Measurements from ENCODE around the gene TTYH1.
"Not testable (repeated sequence)": the region's sequence is repeated elsewhere in the genome, so short reads cannot be mapped to it uniquely, and the experiment has no call there.

TTYH1 gene

DNA sequence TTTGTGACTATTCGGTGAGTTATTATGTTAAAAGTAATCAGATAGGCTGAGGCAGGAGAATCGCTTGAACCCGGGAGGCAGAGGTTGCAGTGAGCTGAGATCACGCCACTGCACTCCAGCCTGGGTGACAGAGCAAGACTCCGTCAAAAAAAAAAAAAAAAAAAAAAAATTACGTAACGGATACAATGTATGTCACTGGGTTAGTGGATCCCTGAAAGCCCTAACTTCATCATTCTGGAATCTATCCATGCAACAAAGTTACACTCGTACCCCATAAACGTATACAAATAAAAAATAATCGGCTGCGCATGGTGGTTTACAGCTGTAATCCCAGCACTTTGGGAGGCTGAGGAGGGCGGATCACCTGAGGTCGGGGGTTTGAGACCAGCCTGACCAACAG is 33.2 kb upstream of the TTYH1 start:
- H3K27ac Mint-ChIP-seq = peak overlapping the region; percentile 95
- H3K27me3 Mint-ChIP-seq = peaks cover 11% of the 10 kb centered on the region
- peaks cover 19% of the 10 kb centered on the region for H3K36me3 Mint-ChIP-seq (ENCODE audit: low read depth)
- intact Hi-C loops (cut with micrococcal nuclease) = loop anchor here (10.0 kb wide), 1 partner anchor 177 kb away; the partner anchor contains the start of gene RPS9
- not testable (repeated sequence) for H3K4me3 Mint-ChIP-seq
- H3K9me3 Mint-ChIP-seq = peaks cover 20% of the 10 kb centered on the region
- H3K4me1 Mint-ChIP-seq (ENCODE audit: low read depth) = peaks cover 60% of the 10 kb centered on the region

DNA sequence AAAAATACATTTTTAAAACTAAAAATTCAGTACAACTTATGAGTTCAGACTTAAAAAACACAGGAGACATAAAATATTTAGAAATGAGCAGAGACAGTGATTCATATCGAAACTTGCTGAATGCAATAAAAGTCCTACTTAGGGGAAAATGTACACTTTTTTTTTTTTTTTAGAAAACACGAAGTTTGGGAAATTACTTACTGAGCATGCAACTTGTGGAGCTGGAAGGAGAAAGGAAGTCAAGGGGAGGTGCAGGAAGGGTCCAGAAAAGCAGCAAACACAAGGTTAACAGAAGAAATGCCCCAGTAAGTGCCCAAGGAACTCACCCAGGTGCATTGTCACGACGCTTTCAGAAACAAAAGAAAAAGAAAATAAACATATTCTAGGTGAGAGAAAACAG is 31.9 kb upstream of the TTYH1 start:
- Mint-ChIP-seq H3K27me3 (peaks cover 11% of the 10 kb centered on the region), H3K9me3 (peaks cover 20% of the 10 kb centered on the region), H3K4me3 (peak overlapping the region; percentile 34), H3K4me1 (ENCODE audit: low read depth) (peaks cover 64% of the 10 kb centered on the region), H3K27ac (peak overlapping the region; percentile 95), H3K36me3 (ENCODE audit: low read depth) (peaks cover 25% of the 10 kb centered on the region)
- intact Hi-C loops (cut with micrococcal nuclease) = loop anchor here (10.0 kb wide), 1 partner anchor 179 kb away; the partner anchor contains the start of gene RPS9

DNA sequence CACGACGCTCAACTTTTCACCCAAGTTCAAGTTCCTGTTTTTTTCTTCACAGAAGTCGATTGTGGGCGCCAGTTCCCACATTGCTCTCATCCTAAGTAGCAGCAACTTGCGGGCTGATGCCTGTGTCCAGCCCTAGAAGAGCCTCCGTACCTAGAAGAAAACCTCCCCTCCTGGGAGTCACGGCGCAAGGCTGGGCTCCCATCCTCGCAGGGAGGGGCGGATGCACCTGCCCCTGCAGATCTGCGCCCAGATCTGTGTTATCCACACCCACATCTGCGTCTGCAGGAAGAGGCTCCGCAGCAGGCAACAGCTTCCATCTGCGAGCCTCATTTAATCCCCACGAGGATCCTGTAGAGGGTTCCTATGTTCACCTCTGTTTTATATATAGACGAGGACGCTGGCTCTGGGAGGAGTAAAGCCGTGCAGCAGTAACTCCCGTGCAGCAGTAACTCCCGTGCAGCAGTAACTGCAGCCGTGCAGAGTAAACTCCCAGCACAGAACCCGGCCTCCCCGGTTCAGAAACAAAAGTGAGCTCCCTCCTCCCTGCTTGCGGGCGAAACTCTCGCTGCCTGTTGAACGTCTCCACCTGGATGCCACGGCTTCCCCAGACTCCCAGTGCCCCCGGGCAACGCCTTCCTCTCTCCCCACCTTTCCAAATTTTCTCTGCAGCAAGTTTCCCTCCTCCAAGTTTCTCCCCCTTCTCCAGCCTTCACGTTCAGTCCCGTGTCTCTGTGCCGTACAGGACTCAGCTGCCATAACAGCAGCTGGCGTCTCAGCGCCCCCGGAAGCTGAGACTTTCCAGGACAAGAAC is 27.1 kb upstream of the TTYH1 start:
- intact Hi-C loops (cut with micrococcal nuclease) = loop anchor here (2.0 to 10.0 kb wide), 3 partner anchors 13 to 183 kb away; partner anchors contain the start of genes LAIR1 and RPS9
- peaks cover 15% of the 10 kb centered on the region for H3K36me3 Mint-ChIP-seq (ENCODE audit: low read depth)
- peaks cover 65% of the 10 kb centered on the region for H3K4me1 Mint-ChIP-seq (ENCODE audit: low read depth)
- peaks cover 6% of the 10 kb centered on the region for H3K9me3 Mint-ChIP-seq
- peaks cover 13% of the 10 kb centered on the region for H3K27me3 Mint-ChIP-seq
- peak overlapping the region; percentile 92 for H3K27ac Mint-ChIP-seq
- H3K4me3 Mint-ChIP-seq = peak overlapping the region; percentile 84

DNA sequence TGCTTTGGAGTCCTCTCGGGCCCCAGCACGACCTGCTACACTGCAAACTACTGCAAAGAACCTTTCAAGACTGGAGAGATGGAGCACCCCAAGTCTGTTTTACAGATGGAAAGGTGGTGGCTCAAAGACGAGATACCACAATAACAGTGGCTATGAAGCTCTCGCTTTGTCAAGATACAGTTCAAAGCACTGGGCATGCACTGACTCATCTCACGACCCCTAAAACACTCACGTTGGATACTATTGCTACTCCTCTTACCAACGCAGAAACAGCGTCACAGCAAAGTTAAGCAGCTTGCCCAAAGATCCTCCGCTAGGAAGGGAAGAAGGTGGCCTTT is 26.5 kb upstream of the TTYH1 start:
- Mint-ChIP-seq H3K4me1 (ENCODE audit: low read depth) (peaks cover 61% of the 10 kb centered on the region), H3K4me3 (peak overlapping the region; percentile 84), H3K27ac (peak overlapping the region; percentile 92), H3K36me3 (ENCODE audit: low read depth) (peaks cover 11% of the 10 kb centered on the region), H3K9me3 (no peaks in the 10 kb centered on the region), H3K27me3 (peaks cover 13% of the 10 kb centered on the region)
- intact Hi-C loops (cut with micrococcal nuclease) = loop anchor here (2.0 to 10.0 kb wide), 3 partner anchors 14 to 184 kb away; partner anchors contain the start of genes LAIR1 and RPS9

DNA sequence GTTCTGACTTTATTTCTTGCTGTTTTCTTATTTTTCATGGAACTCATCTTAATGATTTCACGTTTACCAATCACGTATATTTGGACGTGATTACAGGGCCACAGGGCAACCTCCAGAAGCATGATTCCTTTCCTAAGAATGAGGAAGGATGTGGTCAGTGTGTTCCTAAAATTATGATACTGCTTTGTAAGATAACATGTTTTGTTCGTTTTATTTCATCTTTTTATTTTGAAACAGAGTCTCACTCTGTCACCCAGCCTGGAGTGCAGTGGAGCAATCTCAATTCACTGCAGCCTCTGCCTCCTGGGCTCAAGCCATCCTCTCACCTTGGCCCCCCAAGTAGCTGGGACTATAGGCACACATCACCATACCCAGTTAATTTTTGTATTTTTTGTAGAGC is 25.7 kb upstream of the TTYH1 start:
- H3K36me3 Mint-ChIP-seq (ENCODE audit: low read depth) = peaks cover 11% of the 10 kb centered on the region
- peak overlapping the region; percentile 92 for H3K27ac Mint-ChIP-seq
- no peaks in the 10 kb centered on the region for H3K9me3 Mint-ChIP-seq
- intact Hi-C loops (cut with micrococcal nuclease) = loop anchor here (2.0 to 10.0 kb wide), 3 partner anchors 15 to 185 kb away; partner anchors contain the start of genes LAIR1 and RPS9
- peak overlapping the region; percentile 84 for H3K4me3 Mint-ChIP-seq
- H3K27me3 Mint-ChIP-seq = peaks cover 13% of the 10 kb centered on the region
- peaks cover 66% of the 10 kb centered on the region for H3K4me1 Mint-ChIP-seq (ENCODE audit: low read depth)

DNA sequence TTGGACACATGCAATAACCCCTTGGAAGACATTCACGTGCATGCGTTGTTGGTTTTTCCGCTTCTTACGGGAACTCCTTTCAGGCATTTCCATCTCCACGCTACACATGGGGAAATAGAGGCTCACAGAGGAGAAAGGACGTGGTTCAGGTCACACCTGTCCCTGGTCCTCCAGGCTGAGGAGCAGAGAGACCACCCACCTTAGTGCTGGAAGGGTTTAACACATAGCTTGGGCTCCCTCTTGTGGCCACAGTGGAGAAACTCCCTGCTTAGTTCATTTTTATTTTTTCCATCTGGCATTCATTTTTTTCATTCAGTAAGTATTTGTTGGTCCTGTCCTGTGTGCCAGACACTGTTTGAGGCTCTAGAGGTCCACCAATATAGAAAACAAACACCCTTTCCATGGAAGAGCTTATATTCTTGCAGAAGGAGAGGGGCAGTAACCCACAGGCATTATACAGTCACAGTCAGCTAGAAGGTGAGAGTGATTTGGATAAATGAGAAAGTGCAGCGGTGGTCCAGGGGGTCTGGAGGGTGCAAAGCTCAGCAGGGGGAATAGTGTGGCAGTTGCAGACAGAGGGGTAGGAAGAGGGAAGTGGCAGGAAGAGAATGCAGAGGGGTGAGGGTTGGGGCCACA is 24.2 kb upstream of the TTYH1 start:
- Mint-ChIP-seq H3K27ac (peak overlapping the region; percentile 92), H3K4me1 (ENCODE audit: low read depth) (peaks cover 56% of the 10 kb centered on the region), H3K4me3 (peak overlapping the region; percentile 44), H3K9me3 (no peaks in the 10 kb centered on the region), H3K36me3 (ENCODE audit: low read depth) (peaks cover 11% of the 10 kb centered on the region), H3K27me3 (peaks cover 7% of the 10 kb centered on the region)
- intact Hi-C loops (cut with micrococcal nuclease) = loop anchor here (1.0 to 5.0 kb wide), 2 partner anchors 39 to 66 kb away; no protein-coding TSS in a partner anchor

DNA sequence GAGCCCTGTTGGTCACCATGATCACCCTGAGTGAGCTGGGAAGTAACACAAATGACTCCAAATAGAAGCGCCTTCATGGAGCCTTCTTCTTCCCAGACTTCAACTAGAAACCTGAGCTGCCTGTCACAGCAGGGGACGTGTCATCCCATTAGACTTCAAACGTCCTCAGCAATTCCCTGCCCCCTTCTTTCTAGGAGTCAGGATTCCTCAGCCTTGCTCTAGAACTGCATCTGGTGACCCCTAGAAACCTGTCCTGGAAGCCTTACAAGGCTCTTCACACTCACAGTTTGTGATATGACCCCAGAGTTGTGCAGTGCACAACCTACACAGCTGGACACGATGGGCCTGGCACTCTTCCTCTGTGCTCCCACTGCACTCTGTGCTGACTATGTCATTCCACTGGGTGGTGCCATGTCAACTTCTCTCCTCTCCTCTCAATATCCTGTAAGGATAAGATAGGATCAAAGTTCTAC is 23.6 kb upstream of the TTYH1 start:
- Mint-ChIP-seq H3K9me3 (no peaks in the 10 kb centered on the region), H3K4me1 (ENCODE audit: low read depth) (peaks cover 56% of the 10 kb centered on the region), H3K36me3 (ENCODE audit: low read depth) (peaks cover 11% of the 10 kb centered on the region), H3K27me3 (peaks cover 11% of the 10 kb centered on the region), H3K27ac (peak overlapping the region; percentile 92), H3K4me3 (no peak overlapping the region)
- intact Hi-C loops (cut with micrococcal nuclease) = loop anchor here (1.0 to 5.0 kb wide), 2 partner anchors 39 to 66 kb away; no protein-coding TSS in a partner anchor

DNA sequence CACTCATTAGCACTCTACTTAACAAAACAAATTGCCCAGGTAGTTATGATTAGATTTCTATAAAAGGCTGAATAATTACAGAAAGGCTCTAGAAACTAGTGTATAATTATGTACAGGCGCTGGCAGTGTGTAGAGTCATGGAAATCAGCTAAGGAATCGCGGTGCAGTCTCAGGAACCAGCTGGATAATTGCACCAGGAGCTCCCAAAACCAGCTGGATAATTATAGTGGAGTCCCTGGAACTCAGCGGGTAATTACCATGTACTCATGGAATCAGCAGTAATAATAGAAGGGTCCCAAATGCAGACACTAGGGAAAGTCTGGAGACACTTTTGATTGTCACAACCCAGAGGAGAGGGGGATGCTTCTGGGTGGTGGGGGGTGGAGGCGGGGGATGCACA is 23.2 kb upstream of the TTYH1 start:
- no peaks in the 10 kb centered on the region for H3K9me3 Mint-ChIP-seq
- no peak overlapping the region for H3K4me3 Mint-ChIP-seq
- H3K4me1 Mint-ChIP-seq (ENCODE audit: low read depth) = peaks cover 51% of the 10 kb centered on the region
- H3K27me3 Mint-ChIP-seq = peaks cover 11% of the 10 kb centered on the region
- intact Hi-C loops (cut with micrococcal nuclease) = loop anchor here (5.0 kb wide), 1 partner anchor 40 kb away; no protein-coding TSS in a partner anchor
- peaks cover 11% of the 10 kb centered on the region for H3K36me3 Mint-ChIP-seq (ENCODE audit: low read depth)
- H3K27ac Mint-ChIP-seq = no peak overlapping the region

DNA sequence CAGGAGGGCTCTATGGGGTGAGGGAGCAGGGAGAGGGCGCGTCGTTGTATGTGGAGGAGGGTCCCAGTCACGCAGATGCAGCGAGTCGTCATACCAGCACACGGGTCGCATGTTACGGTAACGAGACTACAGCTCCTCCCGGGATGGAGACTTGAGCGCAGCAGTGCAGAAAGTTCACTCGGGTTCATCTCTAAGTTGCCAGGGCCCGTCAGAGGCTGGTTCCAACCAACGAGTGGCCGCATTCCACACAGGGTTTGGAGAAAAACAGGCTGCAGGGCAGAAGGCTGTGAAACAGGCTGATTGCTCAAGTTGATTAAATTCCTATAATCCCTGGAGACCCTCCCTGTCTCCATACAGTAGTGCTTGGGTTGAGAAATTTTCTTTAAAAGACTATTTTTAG is 21.9 kb upstream of the TTYH1 start:
- no peak overlapping the region for H3K4me3 Mint-ChIP-seq
- H3K9me3 Mint-ChIP-seq = no peaks in the 10 kb centered on the region
- peaks cover 12% of the 10 kb centered on the region for H3K27me3 Mint-ChIP-seq
- intact Hi-C loops (cut with micrococcal nuclease) = loop anchor here (5.0 kb wide), 1 partner anchor 41 kb away; no protein-coding TSS in a partner anchor
- H3K4me1 Mint-ChIP-seq (ENCODE audit: low read depth) = peaks cover 41% of the 10 kb centered on the region
- H3K27ac Mint-ChIP-seq = no peak overlapping the region
- peaks cover 4% of the 10 kb centered on the region for H3K36me3 Mint-ChIP-seq (ENCODE audit: low read depth)

DNA sequence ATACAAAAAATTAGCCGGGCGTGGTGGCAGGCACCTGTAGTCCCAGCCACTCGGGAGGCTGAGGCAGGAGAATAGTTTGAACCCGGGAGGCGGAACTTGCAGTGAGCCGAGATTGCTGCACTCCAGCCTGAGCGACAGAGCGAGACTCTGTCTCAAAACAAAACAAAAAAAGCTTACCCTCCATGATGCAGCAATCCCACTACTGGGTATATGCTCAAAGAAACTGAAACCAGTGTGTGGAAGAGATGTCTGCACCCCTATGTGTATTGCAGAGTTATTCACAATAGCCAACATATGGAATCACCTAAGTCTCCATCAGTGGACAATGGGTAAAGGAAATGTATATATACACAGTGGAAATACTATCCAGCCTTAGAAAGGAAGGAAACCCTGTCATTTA is 19.6 kb upstream of the TTYH1 start:
- intact Hi-C loops (cut with micrococcal nuclease) = no loop called here
- Mint-ChIP-seq H3K36me3 (ENCODE audit: low read depth) (no peaks in the 10 kb centered on the region), H3K9me3 (no peaks in the 10 kb centered on the region), H3K4me3 (no peak overlapping the region), H3K27ac (no peak overlapping the region), H3K4me1 (ENCODE audit: low read depth) (peaks cover 20% of the 10 kb centered on the region), H3K27me3 (peaks cover 21% of the 10 kb centered on the region)

DNA sequence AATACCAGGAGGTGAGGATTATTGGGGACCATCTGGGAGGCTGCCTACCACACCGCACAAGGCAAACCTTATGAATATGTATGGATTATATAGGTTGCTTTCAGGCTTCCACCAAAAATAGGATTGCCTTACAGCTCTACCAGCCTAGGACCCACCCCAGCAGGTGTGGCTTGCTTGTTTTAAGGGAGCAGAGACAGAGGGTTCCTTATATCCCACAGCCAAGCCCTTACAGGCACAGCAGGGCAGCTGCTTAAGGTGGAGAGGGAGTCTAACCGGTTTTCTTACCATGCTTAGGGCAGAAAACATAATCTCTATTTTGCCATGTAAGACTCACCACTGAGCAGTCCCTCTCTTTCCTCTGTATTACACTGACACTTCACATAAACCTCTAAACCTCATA is 16.1 kb upstream of the TTYH1 start:
- Mint-ChIP-seq H3K36me3 (ENCODE audit: low read depth) (no peaks in the 10 kb centered on the region), H3K27ac (no peak overlapping the region), H3K4me1 (ENCODE audit: low read depth) (peaks cover 4% of the 10 kb centered on the region), H3K9me3 (no peaks in the 10 kb centered on the region), H3K4me3 (no peak overlapping the region), H3K27me3 (peaks cover 21% of the 10 kb centered on the region)
- intact Hi-C loops (cut with micrococcal nuclease) = no loop called here

DNA sequence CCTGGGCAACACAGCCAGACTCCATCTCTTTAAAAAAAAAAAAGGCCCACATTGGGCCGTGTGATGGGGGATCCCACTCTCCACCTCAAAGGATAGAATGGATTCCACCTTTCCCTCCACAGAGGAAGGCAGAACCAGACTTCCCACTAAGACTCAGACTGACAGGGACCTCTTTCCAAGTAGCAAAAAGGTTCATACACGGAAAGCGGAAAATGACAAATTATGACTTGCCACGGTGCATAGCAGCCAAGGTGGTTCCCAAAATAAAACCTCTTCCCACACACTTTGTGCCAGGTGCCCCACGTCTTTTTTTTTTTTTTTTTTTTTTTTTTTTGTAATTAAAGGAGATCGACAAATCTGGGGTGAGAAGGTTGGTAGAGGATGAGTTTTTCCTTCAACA is 14.4 kb upstream of the TTYH1 start:
- H3K9me3 Mint-ChIP-seq = no peaks in the 10 kb centered on the region
- H3K4me1 Mint-ChIP-seq (ENCODE audit: low read depth) = no peaks in the 10 kb centered on the region
- no peak overlapping the region for H3K4me3 Mint-ChIP-seq
- no peaks in the 10 kb centered on the region for H3K36me3 Mint-ChIP-seq (ENCODE audit: low read depth)
- intact Hi-C loops (cut with micrococcal nuclease) = no loop called here
- H3K27me3 Mint-ChIP-seq = peaks cover 35% of the 10 kb centered on the region
- H3K27ac Mint-ChIP-seq = no peak overlapping the region

DNA sequence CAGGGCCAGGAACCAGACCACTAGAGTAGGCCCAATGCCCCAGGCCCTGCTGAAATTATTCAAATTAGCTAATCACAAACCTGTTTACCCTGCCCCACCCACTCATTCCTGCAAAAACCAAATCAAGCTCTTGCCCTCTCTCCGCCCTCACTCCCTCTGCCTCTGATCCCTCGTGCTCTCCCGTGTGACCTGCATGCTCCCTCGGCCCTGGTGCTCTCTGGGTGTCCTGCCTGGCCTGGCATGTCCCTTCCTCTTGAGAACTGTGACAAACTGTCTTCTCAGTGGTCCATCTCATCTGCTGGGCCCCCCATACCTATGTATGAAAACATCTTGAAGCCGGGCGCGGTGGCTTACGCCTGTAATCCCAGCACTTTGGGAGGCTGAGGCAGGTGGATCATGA is 12.2 kb upstream of the TTYH1 start:
- H3K27me3 Mint-ChIP-seq = peaks cover 39% of the 10 kb centered on the region
- no peak overlapping the region for H3K27ac Mint-ChIP-seq
- H3K9me3 Mint-ChIP-seq = peaks cover 3% of the 10 kb centered on the region
- H3K4me1 Mint-ChIP-seq (ENCODE audit: low read depth) = no peaks in the 10 kb centered on the region
- no peaks in the 10 kb centered on the region for H3K36me3 Mint-ChIP-seq (ENCODE audit: low read depth)
- intact Hi-C loops (cut with micrococcal nuclease) = no loop called here
- no peak overlapping the region for H3K4me3 Mint-ChIP-seq

DNA sequence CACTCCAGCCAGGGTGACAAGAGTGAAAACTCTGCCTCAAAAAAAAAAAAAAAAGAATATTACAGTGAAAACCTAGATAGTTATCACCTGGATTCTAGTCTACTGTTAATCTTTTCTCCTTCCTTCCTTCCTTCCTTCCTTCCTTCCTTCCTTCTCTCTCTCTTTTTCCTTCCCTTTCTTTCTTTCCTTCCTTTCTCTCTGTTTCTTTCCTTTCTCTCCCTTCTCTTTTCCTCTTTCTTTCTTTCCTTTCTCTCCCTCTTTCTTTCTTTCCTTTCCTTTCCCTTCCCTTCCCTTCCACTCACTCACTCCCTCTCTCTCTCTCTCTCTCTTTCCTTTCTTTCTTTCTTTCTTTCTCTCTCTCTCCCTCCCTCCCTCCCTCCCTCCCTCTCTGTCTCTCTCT is 9.6 kb upstream of the TTYH1 start:
- no peaks in the 10 kb centered on the region for H3K4me1 Mint-ChIP-seq (ENCODE audit: low read depth)
- H3K9me3 Mint-ChIP-seq = peaks cover 9% of the 10 kb centered on the region
- intact Hi-C loops (cut with micrococcal nuclease) = no loop called here
- H3K36me3 Mint-ChIP-seq (ENCODE audit: low read depth) = no peaks in the 10 kb centered on the region
- no peak overlapping the region for H3K27ac Mint-ChIP-seq
- no peak overlapping the region for H3K4me3 Mint-ChIP-seq
- H3K27me3 Mint-ChIP-seq = peaks cover 47% of the 10 kb centered on the region

Data from dendritic cell treated with granulocyte-macrophage colony-stimulating factor and Interleukin-4, amounts not matched to agents 40 ng/mL and 50 ng/mL, for 4 days (primary cell).